Measurements from ENCODE around the gene C3orf18. TPM values are rescaled to one million over a fixed set of nuclear protein-coding genes. Genes with fewer than 3 reads are reported as not detected.

The C3orf18 gene
- total and polyA plus RNA-seq, 2 donors from 2014 or later: 6.2 to 14.9 TPM

DNA sequence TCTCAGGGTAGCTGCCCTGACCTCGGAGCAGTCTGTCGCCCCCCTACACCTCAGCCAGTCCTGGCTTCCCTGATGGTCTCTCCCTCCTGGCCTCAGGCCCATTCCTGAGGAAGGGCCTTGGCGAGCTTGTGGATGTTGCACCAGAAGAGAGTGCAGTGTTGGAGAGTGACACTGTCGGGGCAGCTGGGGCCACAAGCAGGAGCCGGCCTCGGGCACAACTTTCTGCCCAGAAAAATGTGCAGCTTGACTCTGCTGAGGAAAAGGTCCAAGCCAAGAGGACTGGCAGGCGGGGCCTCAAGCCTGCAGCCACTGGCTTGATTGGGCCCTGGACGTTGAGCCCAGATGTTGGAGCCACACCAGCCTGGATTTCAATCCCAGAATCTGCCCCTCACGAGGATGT is 14.5 kb upstream of the C3orf18 start:
- no peaks in the 10 kb centered on the region for H3K27me3 ChIP-seq (ENCODE audit: control insufficient read depth, insufficient read depth, low read length)
- no peak for TF ChIP-seq CTCF (IDR thresholded peaks at IDR 0.05; ENCODE audit: borderline replicate concordance, extremely low read depth, insufficient read depth)
- intact Hi-C loops (cut with DNase I): no loop called here
- DNase-seq (no peak), FAIRE-seq (no peak)
- no peak overlapping the region for H3K9ac ChIP-seq (ENCODE audit: low read length in 3 of 3)
- H3K27ac ChIP-seq (ENCODE audit: low read depth in 2 of 2, low read length in 2 of 2): no peak overlapping the region
- peaks cover 0 to 3% (median 0%) of the 10 kb centered on the region in 3 donors for H3K4me1 ChIP-seq (ENCODE audit: control insufficient read depth in 2 of 3, insufficient read depth in 2 of 3, low read depth in 1 of 3, low read length in 3 of 3)
- no peak overlapping the region for H3K4me3 ChIP-seq (ENCODE audit: low read length in 3 of 3)
- H3K9me3 ChIP-seq (ENCODE audit: control insufficient read depth in 2 of 3, insufficient read depth in 1 of 3, low read length in 3 of 3): no peaks in the 10 kb centered on the region
- peaks cover 0 to 15% (median 4%) of the 10 kb centered on the region in 3 donors for H3K36me3 ChIP-seq (ENCODE audit: control insufficient read depth in 2 of 3, insufficient read depth in 3 of 3, low read length in 3 of 3)

DNA sequence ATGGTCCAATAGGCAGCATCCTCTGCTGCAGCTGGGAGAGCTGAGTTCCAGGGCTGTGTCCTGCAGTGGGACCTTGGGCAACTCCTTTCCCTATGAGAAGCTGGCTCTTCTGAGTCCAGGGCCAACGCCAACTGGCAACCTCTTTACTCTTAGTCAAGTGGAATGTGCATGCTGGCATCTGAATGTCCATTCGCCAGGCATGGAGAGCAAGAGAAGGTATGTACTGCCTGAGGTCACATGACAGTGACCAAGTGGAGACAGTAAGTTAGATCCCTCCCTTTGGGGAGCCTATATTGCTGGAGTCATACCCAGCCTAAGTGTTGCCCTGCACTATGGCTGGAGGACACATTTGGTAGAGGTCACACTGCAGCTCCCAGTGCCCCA is 13.9 kb upstream of the C3orf18 start:
- DNase-seq: no peak
- H3K36me3 ChIP-seq (ENCODE audit: control insufficient read depth in 2 of 3, insufficient read depth in 3 of 3, low read length in 3 of 3): peaks cover 0 to 15% (median 4%) of the 10 kb centered on the region in 3 donors
- H3K27me3 ChIP-seq (ENCODE audit: control insufficient read depth, insufficient read depth, low read length): no peaks in the 10 kb centered on the region
- H3K9ac ChIP-seq (ENCODE audit: low read length in 3 of 3): no peak overlapping the region
- TF ChIP-seq CTCF (IDR thresholded peaks at IDR 0.05; ENCODE audit: borderline replicate concordance, extremely low read depth, insufficient read depth): no peak
- H3K4me1 ChIP-seq (ENCODE audit: control insufficient read depth in 2 of 3, insufficient read depth in 2 of 3, low read depth in 1 of 3, low read length in 3 of 3): peaks cover 0 to 2% (median 0%) of the 10 kb centered on the region in 3 donors
- no peaks in the 10 kb centered on the region for H3K9me3 ChIP-seq (ENCODE audit: control insufficient read depth in 2 of 3, insufficient read depth in 1 of 3, low read length in 3 of 3)
- no peak overlapping the region for H3K4me3 ChIP-seq (ENCODE audit: low read length in 3 of 3)
- no peak for FAIRE-seq
- H3K27ac ChIP-seq (ENCODE audit: low read depth in 2 of 2, low read length in 2 of 2): no peak overlapping the region
- intact Hi-C loops (cut with DNase I): no loop called here

GRCh38 chr3:50580683-50581458 is 13.3 kb upstream of the C3orf18 start:
- no peak for DNase-seq
- Histone ChIP-seq H3K27me3 (ENCODE audit: control insufficient read depth, insufficient read depth, low read length) (no peaks in the 10 kb centered on the region), H3K4me3 (ENCODE audit: low read length in 3 of 3) (no peak overlapping the region), H3K4me1 (ENCODE audit: control insufficient read depth in 2 of 3, insufficient read depth in 2 of 3, low read depth in 1 of 3, low read length in 3 of 3) (no peaks in the 10 kb centered on the region), H3K36me3 (ENCODE audit: control insufficient read depth in 2 of 3, insufficient read depth in 3 of 3, low read length in 3 of 3) (peaks cover 0 to 15% (median 4%) of the 10 kb centered on the region in 3 donors), H3K27ac (ENCODE audit: low read depth in 2 of 2, low read length in 2 of 2) (no peak overlapping the region), H3K9ac (ENCODE audit: low read length in 3 of 3) (no peak overlapping the region), H3K9me3 (ENCODE audit: control insufficient read depth in 2 of 3, insufficient read depth in 1 of 3, low read length in 3 of 3) (no peaks in the 10 kb centered on the region)
- intact Hi-C loops (cut with DNase I): no loop called here
- FAIRE-seq: no peak
- TF ChIP-seq CTCF (IDR thresholded peaks at IDR 0.05; ENCODE audit: borderline replicate concordance, extremely low read depth, insufficient read depth): no peak

Measured in kidney (tissue), 14 donors.